RWPE2 (cell line): ENCODE results near the gene EP400.

ENCODE experiments used
- ATAC-seq: fragments of 200-7000 bp; cut with Tn5 transposase; 3 replicates; pipeline ENCODE4 v1.9.1; 2021; ENCODE audit warnings: low read depth
- DNase-seq: peaks from one replicate; pipeline ENCODE4 v3.0.0-alpha.2; 2020; ENCODE audit warnings: low spot score
- H3K27ac ChIP-seq: fragments of 450-650 bp; 2 replicates; pipeline ENCODE4 v1.5.1; 2017; ENCODE audit warnings: mild to moderate bottlenecking; ENCODE audit not compliant: poor library complexity, severe bottlenecking
- H3K27me3 ChIP-seq: fragments of 250-450 bp; sonication (Bioruptor Pico); 2 replicates; pipeline ENCODE4 v1.5.1; 2021; ENCODE audit warnings: mild to moderate bottlenecking, moderate library complexity; ENCODE audit not compliant: insufficient read depth, poor library complexity, severe bottlenecking
- H3K36me3 ChIP-seq: fragments of 250-450 bp; sonication (Bioruptor Pico); 2 replicates; pipeline ENCODE4 v1.5.1; 2020; ENCODE audit warnings: low read depth, mild to moderate bottlenecking, moderate library complexity
- H3K4me1 ChIP-seq: fragments of 250-450 bp; sonication (Bioruptor Pico); 2 replicates; pipeline ENCODE4 v1.5.1; 2021; ENCODE audit warnings: mild to moderate bottlenecking, moderate library complexity; ENCODE audit not compliant: insufficient read depth, poor library complexity, severe bottlenecking
- H3K4me3 ChIP-seq: fragments of 250-450 bp; sonication (Bioruptor Pico); 2 replicates; pipeline ENCODE4 v1.5.1; 2021; ENCODE audit warnings: mild to moderate bottlenecking, moderate library complexity; ENCODE audit not compliant: severe bottlenecking
- H3K9me3 ChIP-seq: fragments of 250-450 bp; sonication (Bioruptor Pico); 2 replicates; pipeline ENCODE4 v1.5.1; 2021; ENCODE audit warnings: mild to moderate bottlenecking, moderate library complexity; ENCODE audit not compliant: severe bottlenecking
- CTCF ChIP-seq: fragments of 450-650 bp; IDR thresholded peaks from one replicate; pipeline ENCODE4 v1.5.1; 2017; ENCODE audit warnings: mild to moderate bottlenecking, moderate library complexity; ENCODE audit not compliant: poor library complexity, severe bottlenecking

Gene EP400

GRCh38 chr12:132061197-132061596, 111.5 kb downstream of the EP400 start:
- no peak for DNase-seq
- H3K36me3 ChIP-seq, result peaks cover 51% of the 10 kb centered on the region

GRCh38 chr12:132061641-132062430, 112.1 kb downstream of the EP400 start:
- Histone ChIP-seq H3K27me3 (no peaks in the 10 kb centered on the region), H3K36me3 (peaks cover 51% of the 10 kb centered on the region), H3K4me3 (no peak overlapping the region), H3K4me1 (no peaks in the 10 kb centered on the region), H3K9me3 (no peaks in the 10 kb centered on the region), H3K27ac (no peak overlapping the region)
- TF ChIP-seq CTCF, result no peak
- DNase-seq (no peak), ATAC-seq (no peak; the same call in 2 of the 3 replicates)

More at GRCh38 chr12:132061197-132061596, 111.5 kb downstream of the EP400 start:
- no peak for ATAC-seq
- Histone ChIP-seq H3K4me1 (no peaks in the 10 kb centered on the region), H3K27me3 (no peaks in the 10 kb centered on the region), H3K27ac (no peak overlapping the region), H3K4me3 (no peak overlapping the region), H3K9me3 (no peaks in the 10 kb centered on the region)
- no peak for TF ChIP-seq CTCF

GRCh38 chr12:132062481-132062880, 112.7 kb downstream of the EP400 start:
- peaks cover 44% of the 10 kb centered on the region for H3K36me3 ChIP-seq
- H3K4me3 ChIP-seq, result no peak overlapping the region
- ATAC-seq, result no peak
- no peak overlapping the region for H3K27ac ChIP-seq
- H3K4me1 ChIP-seq, result no peaks in the 10 kb centered on the region
- TF ChIP-seq CTCF, result no peak
- H3K9me3 ChIP-seq, result no peaks in the 10 kb centered on the region
- H3K27me3 ChIP-seq, result no peaks in the 10 kb centered on the region
- DNase-seq, result no peak

GRCh38 chr12:132063491-132063890, 113.7 kb downstream of the EP400 start:
- TF ChIP-seq CTCF, result no peak
- Histone ChIP-seq H3K36me3 (peaks cover 43% of the 10 kb centered on the region), H3K9me3 (no peaks in the 10 kb centered on the region), H3K4me1 (no peaks in the 10 kb centered on the region), H3K27ac (no peak overlapping the region), H3K4me3 (no peak overlapping the region), H3K27me3 (no peaks in the 10 kb centered on the region)
- ATAC-seq, result no peak
- DNase-seq, result no peak

GRCh38 chr12:132064631-132065030, 114.9 kb downstream of the EP400 start:
- H3K27me3 ChIP-seq, result no peaks in the 10 kb centered on the region
- no peaks in the 10 kb centered on the region for H3K9me3 ChIP-seq
- H3K4me1 ChIP-seq, result no peaks in the 10 kb centered on the region
- DNase-seq (no peak), ATAC-seq (no peak)
- no peak for TF ChIP-seq CTCF
- no peak overlapping the region for H3K4me3 ChIP-seq
- H3K36me3 ChIP-seq, result peaks cover 34% of the 10 kb centered on the region
- no peak overlapping the region for H3K27ac ChIP-seq
